ENCODE data around the gene MRPL48. TPM values are rescaled to one million over a fixed set of nuclear protein-coding genes. Genes with fewer than 3 reads are reported as not detected.

MRPL48 gene
- 18.2 and 32.0 TPM in 2 replicates for total RNA-seq
- polyA plus RNA-seq = 65.9 and 72.9 TPM in 2 replicates

- H3K9me3 ChIP-seq (ENCODE audit: low read depth) = no peaks in the 10 kb centered on the region
- peak within 1 kb of the TSS; percentile 48 for H3K4me3 ChIP-seq
- peaks cover 4% of the 10 kb centered on the region for H3K4me1 ChIP-seq (ENCODE audit: low read depth)
- H3K36me3 ChIP-seq = no peaks in the 10 kb centered on the region
- no peak for TF ChIP-seq CTCF (IDR thresholded peaks at IDR 0.05; ENCODE audit: low read depth, low read length)
- peak; percentile 89 to 96 for DNase-seq (ENCODE audit: low read depth in 1 of 2, low spot score in 1 of 2)
- H3K27me3 ChIP-seq = no peaks in the 10 kb centered on the region
- peak within 1 kb of the TSS; percentile 91 for H3K27ac ChIP-seq
Observed at GRCh38 chr11:73787643-73788558, at the start of gene MRPL48. MRPL48 (plus strand) TSS chr11:73787874; CDS start chr11:73787972, 98 bp downstream.

- Histone ChIP-seq H3K9me3 (ENCODE audit: low read depth) (no peaks in the 10 kb centered on the region), H3K4me1 (ENCODE audit: low read depth) (no peaks in the 10 kb centered on the region), H3K36me3 (no peaks in the 10 kb centered on the region), H3K27me3 (no peaks in the 10 kb centered on the region), H3K4me3 (no peak overlapping the region), H3K27ac (no peak overlapping the region)
- no peak for TF ChIP-seq CTCF (IDR thresholded peaks at IDR 0.05; ENCODE audit: low read depth, low read length)
- DNase-seq (ENCODE audit: low read depth in 1 of 2, low spot score in 1 of 2) = no peak
Observed at GRCh38 chr11:73743045-73743444, 44.6 kb upstream of the MRPL48 start.

- no peak for TF ChIP-seq CTCF (IDR thresholded peaks at IDR 0.05; ENCODE audit: low read depth, low read length)
- Histone ChIP-seq H3K27ac (no peak overlapping the region), H3K4me1 (ENCODE audit: low read depth) (no peaks in the 10 kb centered on the region), H3K9me3 (ENCODE audit: low read depth) (no peaks in the 10 kb centered on the region), H3K4me3 (no peak overlapping the region), H3K27me3 (no peaks in the 10 kb centered on the region), H3K36me3 (no peaks in the 10 kb centered on the region)
- no peak for DNase-seq (ENCODE audit: low read depth in 1 of 2, low spot score in 1 of 2)
Observed at GRCh38 chr11:73746701-73747100, 41.0 kb upstream of the MRPL48 start.

- H3K27ac ChIP-seq = no peak overlapping the region
- no peak for DNase-seq (ENCODE audit: low read depth in 1 of 2, low spot score in 1 of 2)
- no peak overlapping the region for H3K4me3 ChIP-seq
- no peaks in the 10 kb centered on the region for H3K36me3 ChIP-seq
- H3K27me3 ChIP-seq = no peaks in the 10 kb centered on the region
- H3K9me3 ChIP-seq (ENCODE audit: low read depth) = no peaks in the 10 kb centered on the region
- H3K4me1 ChIP-seq (ENCODE audit: low read depth) = no peaks in the 10 kb centered on the region
- TF ChIP-seq CTCF (IDR thresholded peaks at IDR 0.05; ENCODE audit: low read depth, low read length) = no peak
Observed at GRCh38 chr11:73747762-73748161, 39.9 kb upstream of the MRPL48 start.

GRCh38 chr11:73748300-73748699 is 39.4 kb upstream of the MRPL48 start:
- no peaks in the 10 kb centered on the region for H3K4me1 ChIP-seq (ENCODE audit: low read depth)
- H3K4me3 ChIP-seq = no peak overlapping the region
- H3K36me3 ChIP-seq = no peaks in the 10 kb centered on the region
- no peak for DNase-seq (ENCODE audit: low read depth in 1 of 2, low spot score in 1 of 2)
- no peak overlapping the region for H3K27ac ChIP-seq
- H3K27me3 ChIP-seq = no peaks in the 10 kb centered on the region
- no peak for TF ChIP-seq CTCF (IDR thresholded peaks at IDR 0.05; ENCODE audit: low read depth, low read length)
- no peaks in the 10 kb centered on the region for H3K9me3 ChIP-seq (ENCODE audit: low read depth)

All from cardiac muscle cell (in vitro differentiated cells and primary cell).